CD4-positive, alpha-beta T cell treated with Interleukin-12 subunit alpha and Interleukin-12 subunit beta, for 1 hour (primary cell): ENCODE data around the gene CORO7.

Experiments
- DNase-seq: peaks from one replicate; pipeline ENCODE4 v3.0.0-alpha.2; 2020

Gene CORO7

DNA sequence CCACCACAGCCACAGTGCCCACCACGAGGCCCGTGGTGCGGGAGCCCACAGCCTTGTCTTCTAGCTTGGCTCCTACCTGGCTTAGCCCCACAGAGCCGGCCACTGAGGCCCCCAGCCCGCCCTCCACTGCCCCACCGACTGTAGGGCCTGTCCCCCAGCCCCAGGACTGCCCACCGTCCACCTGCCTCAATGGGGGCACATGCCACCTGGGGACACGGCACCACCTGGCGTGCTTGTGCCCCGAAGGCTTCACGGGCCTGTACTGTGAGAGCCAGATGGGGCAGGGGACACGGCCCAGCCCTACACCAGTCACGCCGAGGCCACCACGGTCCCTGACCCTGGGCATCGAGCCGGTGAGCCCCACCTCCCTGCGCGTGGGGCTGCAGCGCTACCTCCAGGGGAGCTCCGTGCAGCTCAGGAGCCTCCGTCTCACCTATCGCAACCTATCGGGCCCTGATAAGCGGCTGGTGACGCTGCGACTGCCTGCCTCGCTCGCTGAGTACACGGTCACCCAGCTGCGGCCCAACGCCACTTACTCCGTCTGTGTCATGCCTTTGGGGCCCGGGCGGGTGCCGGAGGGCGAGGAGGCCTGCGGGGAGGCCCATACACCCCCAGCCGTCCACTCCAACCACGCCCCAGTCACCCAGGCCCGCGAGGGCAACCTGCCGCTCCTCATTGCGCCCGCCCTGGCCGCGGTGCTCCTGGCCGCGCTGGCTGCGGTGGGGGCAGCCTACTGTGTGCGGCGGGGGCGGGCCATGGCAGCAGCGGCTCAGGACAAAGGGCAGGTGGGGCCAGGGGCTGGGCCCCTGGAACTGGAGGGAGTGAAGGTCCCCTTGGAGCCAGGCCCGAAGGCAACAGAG is 34.2 kb downstream of the CORO7 start:
- DNase-seq, result no peak

DNA sequence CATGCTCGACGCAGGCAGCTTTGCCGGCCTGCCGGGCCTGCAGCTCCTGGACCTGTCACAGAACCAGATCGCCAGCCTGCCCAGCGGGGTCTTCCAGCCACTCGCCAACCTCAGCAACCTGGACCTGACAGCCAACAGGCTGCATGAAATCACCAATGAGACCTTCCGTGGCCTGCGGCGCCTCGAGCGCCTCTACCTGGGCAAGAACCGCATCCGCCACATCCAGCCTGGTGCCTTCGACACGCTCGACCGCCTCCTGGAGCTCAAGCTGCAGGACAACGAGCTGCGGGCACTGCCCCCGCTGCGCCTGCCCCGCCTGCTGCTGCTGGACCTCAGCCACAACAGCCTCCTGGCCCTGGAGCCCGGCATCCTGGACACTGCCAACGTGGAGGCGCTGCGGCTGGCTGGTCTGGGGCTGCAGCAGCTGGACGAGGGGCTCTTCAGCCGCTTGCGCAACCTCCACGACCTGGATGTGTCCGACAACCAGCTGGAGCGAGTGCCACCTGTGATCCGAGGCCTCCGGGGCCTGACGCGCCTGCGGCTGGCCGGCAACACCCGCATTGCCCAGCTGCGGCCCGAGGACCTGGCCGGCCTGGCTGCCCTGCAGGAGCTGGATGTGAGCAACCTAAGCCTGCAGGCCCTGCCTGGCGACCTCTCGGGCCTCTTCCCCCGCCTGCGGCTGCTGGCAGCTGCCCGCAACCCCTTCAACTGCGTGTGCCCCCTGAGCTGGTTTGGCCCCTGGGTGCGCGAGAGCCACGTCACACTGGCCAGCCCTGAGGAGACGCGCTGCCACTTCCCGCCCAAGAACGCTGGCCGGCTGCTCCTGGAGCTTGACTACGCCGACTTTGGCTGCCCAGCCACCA is 35.1 kb downstream of the CORO7 start:
- no peak for DNase-seq

DNA sequence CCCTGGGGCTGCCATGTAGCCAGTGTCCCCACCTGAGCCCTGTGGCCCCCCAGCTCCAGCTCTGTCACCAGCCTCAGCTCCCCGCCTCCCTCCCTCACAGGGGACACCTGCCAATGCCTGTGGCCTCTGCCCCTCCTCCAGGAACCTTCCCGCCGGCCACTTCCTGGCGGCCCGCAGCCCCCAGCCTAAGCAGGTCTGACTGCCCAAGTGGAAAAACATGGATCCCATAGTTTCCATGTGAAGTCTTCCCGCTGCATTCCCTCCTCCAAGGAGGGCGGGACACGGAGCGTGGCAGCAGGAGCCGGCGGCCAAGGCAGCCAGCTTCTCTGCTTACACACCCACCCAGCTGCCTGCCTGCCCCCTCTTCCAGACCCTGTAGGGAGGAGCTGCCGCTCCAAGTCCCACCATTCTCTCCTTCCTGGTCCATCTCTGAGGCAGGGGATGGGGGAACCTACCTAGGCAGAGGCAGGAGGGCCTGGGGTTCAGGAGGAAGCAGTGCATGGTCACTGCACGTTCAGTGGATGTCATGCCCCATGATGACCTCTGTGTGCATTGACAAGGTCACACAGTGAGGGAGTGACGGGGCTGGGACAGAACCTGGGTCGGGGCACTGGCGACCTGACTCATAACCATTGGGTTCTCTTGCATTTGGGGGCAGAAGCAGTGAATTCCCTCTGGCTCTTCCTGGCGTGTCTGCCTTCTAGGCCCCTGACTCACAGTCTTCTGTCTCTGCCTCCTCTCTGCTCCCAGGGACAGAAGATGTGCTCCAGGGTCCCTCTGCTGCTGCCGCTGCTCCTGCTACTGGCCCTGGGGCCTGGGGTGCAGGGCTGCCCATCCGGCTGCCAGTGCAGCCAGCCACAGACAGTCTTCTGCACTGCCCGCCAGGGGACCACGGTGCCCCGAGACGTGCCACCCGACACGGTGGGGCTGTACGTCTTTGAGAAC is 36.0 kb downstream of the CORO7 start:
- no peak for DNase-seq

DNA sequence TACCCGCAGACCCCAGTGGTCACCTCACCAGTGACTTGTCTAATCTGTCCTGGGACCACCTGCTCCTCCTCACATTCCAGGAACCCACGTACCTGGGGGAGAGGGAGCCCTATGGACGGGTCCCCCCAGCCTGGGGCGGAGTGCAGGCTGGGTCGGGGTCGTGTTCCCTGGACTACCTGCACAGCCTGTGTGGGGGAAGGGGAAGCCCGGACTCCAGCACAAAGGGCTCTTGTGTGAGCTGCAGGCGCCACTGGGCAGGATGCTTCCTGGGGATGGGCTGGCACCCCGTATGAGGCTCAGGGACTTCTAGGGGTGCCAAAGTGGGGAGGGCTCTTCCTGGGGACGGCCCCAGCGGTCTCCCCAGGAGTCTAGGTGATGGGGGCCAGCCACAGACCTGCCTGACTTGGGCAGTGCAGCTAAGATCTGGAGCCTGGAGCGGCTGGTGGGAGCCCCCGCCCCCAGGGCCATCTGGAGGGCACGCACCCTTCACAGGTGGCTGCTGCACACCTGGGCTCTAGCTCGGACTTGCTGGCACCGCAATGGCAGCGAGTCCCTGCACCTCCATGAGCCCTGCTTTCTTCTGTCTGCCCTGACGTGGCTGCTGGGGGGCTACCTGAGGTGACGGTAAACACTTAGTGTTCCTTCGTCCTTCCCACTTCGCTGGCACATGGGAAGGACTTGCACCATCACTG is 37.3 kb downstream of the CORO7 start:
- no peak for DNase-seq

DNA sequence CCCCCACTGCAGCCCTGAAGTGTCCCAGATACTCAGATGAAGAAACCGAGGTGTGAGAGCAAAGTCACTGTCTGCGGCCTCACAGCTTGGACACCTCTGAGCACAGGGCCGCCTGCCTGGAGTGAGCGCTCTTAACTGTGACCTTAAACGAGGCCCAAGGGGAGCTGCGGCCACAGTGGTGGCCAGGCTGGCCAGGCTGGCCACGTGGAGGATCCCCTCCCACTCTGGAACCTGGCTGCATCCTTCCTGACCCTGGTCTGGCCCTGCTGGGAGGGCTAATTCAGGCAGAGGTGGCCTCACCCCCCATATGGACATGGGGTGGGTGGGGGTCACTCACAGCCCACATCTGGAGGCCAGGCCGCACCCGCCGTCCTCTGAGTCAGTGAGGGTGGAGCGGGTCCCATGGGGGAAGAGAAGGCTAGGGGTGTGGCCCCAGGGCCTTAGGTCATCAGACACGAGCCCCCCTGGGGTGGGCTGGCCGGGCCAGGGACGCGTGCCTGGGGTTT is 38.2 kb downstream of the CORO7 start:
- no peak for DNase-seq

DNA sequence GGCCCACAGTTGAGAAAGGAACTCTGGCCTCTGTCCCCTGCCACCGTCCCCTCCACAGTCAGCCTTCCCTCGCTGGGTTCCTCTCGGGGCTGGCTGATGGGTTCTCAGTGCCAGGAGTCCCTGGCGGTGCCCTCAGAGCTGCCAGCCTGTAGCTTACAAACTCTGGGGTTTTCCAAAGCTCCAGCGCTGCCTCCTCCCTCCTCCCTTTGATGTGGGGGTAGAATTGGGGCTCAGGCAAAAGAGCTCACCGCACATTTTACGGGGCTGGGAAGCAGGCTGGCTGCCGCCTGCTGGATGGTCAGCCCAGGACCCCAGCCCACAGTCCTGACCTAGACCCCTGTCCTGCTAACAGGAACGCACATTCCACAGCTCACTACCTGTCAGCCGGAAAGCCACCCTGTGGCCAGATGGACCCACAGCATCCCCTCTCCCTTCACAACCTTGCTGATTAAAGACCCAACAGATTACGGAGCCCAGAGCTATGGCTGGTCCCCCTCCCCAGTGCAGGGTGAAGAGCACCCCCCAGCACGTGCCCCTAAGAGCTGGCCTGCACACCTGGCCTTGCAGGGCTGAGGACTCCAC is 38.7 kb downstream of the CORO7 start:
- DNase-seq, result no peak

DNA sequence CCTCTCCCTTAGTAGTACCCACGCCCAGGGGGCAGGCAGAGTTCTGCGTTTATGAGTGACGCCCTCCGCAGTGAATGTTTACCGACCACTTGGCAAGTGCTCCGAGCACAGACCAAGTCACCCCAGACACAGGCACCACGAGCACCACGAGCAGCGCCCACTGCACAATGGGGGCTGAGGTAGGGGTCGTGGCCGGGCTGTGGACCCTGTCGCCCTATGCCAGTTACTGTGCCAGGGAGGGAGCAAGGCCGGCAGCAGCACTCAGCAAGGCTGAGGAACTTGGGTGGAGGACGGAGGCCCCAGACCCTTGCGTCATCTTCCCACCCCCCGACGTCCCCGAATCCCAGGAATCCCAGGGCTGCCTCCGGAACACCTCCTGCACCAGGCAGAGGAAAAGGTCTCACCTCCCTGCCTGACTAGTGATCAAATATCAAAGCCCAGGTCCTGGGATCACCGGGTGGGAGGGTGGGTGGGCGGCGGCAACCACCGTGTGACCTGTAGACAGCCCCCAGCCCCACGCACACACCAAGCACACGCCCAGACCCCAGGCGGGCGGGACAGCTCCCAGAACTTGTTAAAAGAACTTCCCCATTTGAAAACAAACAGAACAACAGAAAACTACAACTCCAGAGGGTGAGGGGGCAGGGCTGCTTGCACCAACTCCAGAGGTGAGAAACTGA is 39.4 kb downstream of the CORO7 start:
- no peak for DNase-seq

DNA sequence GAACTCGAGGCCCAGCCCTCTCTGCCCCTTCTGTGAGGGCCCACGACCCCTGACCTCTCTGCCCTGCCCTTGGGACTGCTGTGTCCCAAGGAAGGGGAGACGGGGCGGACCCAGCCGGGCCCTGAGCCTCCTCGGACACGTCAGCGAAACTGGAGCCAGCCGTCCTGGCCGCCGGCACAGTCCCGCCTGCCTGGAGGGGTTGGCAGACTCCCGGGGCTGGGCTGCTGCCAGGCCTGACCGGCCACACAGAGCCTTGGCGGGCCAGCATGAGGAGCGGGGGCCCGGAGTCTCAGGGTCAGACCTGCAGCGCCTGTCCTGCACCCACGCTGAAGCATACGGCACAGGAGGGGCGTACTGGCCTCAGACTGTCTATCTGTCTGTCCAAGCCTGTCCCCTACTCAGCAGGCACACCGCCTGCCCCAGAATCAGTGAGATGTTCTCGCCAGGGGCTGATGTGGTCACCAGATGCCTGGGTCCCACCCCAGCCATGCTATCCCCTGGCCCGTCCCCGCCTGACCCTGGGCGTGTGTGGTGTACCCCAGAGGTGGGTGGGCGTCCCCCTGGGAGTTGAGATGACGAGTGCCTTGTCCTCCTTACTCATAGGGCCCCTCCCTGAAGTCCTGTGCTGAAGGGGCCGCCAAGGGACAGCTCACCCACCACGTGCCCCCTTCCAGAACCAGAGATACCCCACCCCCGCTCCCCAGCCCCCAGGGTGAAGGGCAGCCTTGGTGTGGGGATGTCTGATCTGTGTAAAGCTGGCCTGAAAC is 40.1 kb downstream of the CORO7 start:
- DNase-seq, result no peak

DNA sequence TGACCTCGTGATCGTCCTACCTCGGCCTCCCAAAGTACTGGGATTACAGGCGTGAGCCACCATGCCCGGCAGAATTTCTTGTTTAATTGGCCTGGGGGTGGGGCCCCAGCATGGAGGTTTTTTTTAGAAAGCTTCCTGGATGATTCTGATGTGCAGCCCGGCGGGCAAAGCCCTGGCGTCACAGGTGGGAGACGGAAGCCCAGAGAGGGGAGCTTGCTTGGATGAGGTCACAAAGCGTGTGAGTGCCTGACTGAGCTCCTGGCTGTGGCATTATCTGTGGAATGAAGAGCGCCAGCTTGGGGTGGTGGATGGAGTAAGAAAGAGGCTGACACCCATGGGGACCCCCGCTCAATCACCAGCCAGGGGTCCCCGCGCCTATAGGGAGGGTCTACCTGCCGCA is 40.7 kb downstream of the CORO7 start:
- no peak for DNase-seq

DNA sequence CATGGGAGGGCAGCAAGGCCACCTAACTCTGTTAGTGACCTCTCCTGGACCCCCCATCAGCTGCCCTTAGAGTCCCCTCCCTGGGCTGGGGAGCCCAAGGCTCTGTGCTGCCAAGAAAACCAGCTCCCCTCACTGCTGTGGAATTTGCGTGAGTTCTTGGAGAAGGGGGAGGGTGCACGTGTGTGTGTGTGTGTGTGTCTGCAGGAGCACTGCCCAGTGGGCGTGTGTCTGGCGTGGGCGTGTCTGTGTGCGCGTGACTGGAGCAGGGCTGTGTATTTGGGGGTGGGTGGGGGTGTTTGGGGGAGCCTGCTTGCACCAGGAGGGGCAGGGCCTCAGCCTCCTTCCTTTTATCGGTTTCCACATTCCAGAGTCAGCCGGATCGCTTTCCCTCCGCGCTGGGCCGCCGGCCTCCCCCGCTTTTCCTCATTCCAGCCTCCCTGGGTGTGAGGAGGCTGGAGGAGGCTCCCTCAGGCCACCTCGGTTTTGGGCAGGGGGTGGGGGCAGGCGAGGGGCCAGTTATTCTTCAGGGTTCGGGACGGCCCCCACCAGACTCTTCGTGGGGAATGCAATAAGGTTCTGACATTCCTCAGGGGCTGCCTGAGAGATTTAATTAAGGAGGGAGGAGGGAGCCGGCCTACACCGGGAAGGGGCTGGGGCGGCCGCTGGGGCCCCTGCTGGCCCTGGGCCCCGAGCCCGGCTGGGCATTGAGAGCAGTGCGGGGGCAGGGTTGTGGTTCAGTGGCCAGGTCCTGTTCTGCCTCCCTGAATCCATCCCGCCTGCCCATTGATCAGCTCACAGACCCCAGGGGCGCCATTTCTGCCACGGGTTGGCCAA is 42.3 kb downstream of the CORO7 start:
- peak; percentile 26 for DNase-seq

DNA sequence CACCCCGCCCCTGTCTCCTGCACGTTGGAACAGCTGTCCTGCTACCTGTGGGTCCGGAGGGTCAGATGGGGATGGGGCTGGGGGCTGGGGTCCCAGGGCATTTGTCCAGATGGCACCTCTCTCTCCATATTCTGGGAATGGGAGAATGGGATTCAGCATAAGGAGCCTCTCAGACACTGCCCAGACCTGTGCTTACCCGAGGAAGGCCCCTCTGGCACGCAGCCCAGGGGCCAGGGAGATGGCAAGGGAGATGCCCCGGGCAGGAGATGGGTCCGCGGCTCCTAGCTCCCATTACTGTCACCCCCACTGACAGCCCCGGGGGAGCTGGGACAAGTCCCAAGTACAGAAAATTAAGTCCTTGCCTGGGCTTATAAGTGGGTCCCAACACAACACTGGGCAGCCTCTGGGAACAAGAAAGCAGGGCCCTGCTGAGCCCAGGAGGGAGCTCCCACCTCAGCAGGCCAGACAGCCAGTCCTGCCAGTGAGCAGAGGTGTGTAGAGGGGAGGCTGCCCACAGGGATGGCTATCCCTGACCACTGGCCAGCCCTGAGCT is 43.0 kb downstream of the CORO7 start:
- no peak for DNase-seq

DNA sequence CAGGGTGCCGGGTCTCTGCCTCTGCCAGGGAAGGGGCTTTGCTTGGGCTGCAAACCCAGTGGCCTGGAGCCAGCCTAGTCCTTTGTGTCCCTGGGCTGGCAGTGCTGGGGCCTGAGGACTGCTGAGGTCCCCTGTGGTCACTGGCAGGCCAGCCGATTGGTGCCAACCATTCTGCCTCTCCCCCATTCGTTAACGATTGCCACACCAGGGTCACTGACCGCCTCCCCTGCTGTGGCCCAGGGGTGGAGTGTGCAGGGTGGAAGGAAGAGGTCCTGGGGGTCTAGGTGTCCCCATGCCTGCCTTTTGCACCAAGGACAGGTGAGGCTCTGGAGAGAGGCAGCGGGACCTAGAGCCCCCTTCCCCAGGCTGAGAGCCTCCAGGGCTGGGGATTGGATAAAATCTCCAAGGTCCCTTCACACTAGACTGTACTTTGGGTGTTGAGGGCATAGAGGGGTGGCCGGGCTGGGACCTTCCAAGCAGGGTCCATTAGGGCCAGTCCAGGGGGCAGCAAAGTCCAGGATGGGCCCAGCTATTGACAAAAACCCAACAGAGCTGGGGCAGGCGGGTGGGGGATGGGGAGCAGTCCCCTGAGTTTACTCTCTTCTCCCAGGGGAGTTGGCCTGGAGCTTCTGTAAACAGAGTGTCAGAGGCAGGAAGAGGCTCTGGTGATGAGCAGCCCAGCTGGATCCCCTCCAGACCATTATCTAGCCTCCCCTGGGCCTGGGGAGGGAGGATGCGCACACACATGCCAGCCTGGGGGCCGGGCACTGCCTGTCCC is 43.6 kb downstream of the CORO7 start:
- DNase-seq, result no peak

DNA sequence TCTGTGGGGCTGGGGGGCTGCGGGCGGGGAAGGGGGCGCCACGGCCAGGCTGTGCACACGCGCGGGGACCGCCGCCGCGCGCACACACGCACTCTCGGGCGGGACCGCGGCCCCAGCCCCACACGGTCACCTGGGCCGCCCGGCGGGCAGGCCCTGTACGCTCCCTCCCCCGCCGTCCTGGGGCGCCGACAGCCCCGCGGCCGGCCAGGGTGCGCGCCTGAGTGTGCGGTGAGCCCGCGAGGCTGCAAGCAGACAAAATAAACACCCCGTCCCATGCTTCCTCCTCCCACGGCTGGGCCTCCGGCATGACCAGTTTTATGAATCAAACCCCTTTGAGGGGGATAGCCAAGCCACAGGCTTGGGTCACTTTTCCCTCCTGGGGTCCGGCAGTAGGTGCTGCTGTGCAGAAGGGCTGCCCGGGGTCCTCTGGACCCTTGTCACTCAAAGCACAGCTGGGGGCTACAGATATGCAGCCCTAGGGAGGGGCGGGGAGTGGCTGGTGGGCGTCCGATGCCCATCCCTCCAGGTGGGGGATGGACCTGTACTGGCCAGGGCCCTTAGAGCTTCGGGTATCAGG is 44.3 kb downstream of the CORO7 start:
- peak; percentile 31 for DNase-seq

DNA sequence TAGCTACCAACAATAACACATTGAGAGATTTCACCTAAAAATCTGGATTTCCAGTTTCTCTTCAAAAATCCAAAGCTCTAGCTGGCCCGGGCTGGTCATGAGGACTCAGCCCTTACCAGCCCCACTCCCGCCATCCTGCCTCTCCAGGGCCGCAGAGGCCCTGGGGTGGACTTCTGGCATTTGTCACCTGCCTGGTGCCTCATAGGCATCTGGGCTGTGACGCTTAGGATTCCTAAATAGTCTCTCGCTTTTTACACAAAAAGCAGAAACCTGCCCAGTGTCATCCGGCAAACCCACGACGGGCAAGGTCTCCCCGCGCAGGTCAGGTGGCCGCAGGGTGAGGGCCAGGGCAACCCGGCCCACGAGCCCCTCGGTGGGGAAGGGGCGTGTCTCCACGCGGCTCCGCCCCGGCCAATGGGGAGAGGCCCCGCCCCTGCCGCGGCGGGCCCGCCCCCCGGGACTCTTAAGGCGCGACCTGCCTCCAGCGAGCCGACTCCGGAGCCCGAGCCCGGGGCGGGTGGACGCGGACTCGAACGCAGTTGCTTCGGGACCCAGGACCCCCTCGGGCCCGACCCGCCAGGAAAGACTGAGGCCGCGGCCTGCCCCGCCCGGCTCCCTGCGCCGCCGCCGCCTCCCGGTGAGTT is 44.9 kb downstream of the CORO7 start, which contains the start of gene VASN:
Gene VASN (plus strand): TSS at position 492 of the 644 bp plus-strand sequence. CDS start 9,030 bp downstream, outside the sequence.
- DNase-seq, result peak; percentile 74

DNA sequence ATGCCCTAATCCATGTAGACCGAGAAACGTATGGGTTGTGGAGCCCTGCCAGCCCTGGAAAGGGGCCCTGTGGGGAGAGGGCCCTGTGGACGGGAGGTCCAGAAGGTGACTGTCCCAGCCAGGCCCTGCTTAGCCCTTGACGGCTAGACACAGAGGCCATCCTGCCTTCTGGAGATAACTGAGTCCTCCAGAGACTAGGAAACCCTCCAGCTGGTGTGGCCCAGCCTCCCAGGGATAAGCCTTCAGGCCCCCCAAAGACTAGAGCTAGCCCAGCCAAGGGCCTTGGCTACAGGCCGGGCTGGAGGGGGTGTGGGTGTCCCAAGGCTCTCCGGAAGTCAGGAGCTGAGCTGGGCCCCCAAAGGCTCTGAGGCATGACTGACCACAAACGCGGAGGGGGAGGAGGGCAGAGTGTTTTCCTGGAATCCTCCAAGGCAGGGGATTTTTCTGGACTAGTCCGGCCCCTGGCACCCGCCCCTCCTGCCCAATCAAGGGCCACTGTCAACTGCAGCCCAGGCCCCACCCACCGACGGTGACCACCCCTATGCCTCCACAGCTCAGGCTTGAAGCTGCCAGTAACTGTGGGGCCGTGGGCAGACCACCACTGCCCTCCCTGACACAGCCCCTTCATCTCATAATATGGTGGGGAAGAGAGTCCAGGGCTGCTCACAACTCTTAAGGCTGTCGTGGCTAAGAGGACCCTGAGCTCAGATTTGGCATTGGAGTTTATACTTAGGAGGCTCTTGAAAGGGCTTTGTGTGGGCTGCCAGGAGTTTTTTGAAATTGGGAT is 45.6 kb downstream of the CORO7 start:
- no peak for DNase-seq

DNA sequence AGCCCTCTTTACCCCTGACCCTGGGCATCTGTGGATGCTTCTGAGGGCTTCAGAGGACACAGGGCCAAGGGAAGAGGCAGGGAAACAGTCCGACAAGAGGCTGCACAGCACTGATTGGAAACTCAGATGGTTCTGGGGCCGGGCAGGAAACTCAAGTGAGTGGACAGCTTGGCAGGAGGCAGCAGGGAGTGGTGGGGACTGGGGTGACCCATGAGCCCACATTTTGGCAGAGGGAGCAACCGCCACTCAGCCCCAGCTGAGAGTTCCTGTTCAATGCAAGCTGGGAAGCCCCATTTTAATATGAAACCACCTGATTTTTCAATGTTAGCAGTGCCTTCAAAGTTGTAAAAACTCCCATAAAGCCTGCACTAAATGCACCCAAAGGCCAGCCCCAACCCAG is 46.2 kb downstream of the CORO7 start:
- no peak for DNase-seq
